ENCODE data around the gene CCDC106.

DNA sequence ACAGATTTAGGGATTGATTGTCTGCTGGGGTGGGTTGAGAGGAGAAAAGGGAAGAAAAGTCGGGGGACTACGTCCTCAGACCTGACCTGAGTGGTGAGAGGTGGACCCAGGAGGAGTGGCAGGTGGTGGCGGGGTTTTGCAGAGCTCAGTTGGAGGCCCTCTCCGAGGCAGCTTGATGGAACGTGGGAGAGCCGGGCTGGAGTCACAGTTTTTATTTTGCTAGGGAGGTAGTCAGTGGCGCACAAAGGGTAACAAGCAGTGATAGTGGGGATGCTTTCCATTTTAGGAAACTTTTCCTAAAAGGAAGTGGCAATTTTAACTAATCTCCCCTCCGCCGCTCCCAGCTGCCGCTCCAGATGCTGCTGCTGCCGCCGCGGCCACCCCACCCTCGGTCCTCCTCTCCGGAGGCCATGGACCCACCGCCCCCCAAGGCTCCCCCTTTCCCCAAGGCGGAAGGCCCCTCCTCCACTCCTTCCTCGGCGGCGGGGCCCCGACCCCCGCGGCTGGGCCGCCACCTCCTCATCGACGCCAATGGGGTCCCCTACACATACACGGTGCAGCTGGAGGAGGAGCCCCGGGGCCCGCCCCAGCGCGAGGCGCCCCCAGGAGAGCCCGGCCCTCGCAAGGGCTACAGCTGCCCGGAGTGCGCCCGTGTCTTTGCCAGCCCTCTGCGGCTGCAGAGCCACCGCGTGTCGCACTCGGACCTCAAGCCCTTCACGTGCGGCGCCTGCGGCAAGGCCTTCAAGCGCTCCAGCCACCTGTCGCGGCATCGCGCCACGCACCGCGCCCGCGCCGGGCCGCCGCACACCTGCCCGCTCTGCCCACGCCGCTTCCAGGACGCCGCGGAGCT lies 5.6 kb upstream of the CCDC106 start:
- TF ChIP-seq, protein P1, sequence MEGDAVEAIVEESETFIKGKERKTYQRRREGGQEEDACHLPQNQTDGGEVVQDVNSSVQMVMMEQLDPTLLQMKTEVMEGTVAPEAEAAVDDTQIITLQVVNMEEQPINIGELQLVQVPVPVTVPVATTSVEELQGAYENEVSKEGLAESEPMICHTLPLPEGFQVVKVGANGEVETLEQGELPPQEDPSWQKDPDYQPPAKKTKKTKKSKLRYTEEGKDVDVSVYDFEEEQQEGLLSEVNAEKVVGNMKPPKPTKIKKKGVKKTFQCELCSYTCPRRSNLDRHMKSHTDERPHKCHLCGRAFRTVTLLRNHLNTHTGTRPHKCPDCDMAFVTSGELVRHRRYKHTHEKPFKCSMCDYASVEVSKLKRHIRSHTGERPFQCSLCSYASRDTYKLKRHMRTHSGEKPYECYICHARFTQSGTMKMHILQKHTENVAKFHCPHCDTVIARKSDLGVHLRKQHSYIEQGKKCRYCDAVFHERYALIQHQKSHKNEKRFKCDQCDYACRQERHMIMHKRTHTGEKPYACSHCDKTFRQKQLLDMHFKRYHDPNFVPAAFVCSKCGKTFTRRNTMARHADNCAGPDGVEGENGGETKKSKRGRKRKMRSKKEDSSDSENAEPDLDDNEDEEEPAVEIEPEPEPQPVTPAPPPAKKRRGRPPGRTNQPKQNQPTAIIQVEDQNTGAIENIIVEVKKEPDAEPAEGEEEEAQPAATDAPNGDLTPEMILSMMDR (conservative IDR thresholded peaks at IDR 0.05; ENCODE audit: low read length) = no peak
- TF ChIP-seq EZH2phosphoT487 (IDR thresholded peaks at IDR 0.05; ENCODE audit: borderline replicate concordance) = no peak

Measured in Loucy (cell line).